ENCODE results near the gene FBXL19. TPM values are rescaled to one million over a fixed set of nuclear protein-coding genes. Genes with fewer than 3 reads are reported as not detected.

FBXL19 gene
- total RNA-seq, 2 donors from 2014 or later, result 8.6 to 21.1 TPM

GRCh38 chr16:30892670-30893416 lies 30.5 kb upstream of the FBXL19 start:
- Histone ChIP-seq H3K36me3 (replicated peaks in 1 of 2; ENCODE audit: insufficient read depth in 1 of 2, low read depth in 2 of 2) (no peaks in the 10 kb centered on the region), H3K9me3 (no peaks in the 10 kb centered on the region), H3K27me3 (no peaks in the 10 kb centered on the region), H3K27ac (peak overlapping the region; percentile 91 to 96 (median 94)), H3K4me1 (peaks cover 43% of the 10 kb centered on the region), H3K4me3 (peak overlapping the region in 1 of 2 donors; percentile 51)
- DNase-seq (no peak), ATAC-seq (no peak)
- intact Hi-C loops (cut with DNase I), result no loop called here
- TF ChIP-seq CTCF (IDR thresholded peaks at IDR 0.05), result no peak
- no peak for TF ChIP-seq POLR2A (IDR thresholded peaks at IDR 0.05)
- 40 to 53% methylated on average over 1 to 18 of the region's 20 CpGs for WGBS, 2 donors

- peak in 2 of 4 donors; percentile 22 to 31 for DNase-seq
Observed at GRCh38 chr16:30893417-30893743, 30.0 kb upstream of the FBXL19 start.

GRCh38 chr16:30893744-30894539 lies 29.4 kb upstream of the FBXL19 start, which contains the start of gene BCL7C:
TSS of gene BCL7C (minus strand) at chr16:30894077. CDS start at chr16:30893944, 133 bp downstream.
- peak within 1 kb of the TSS; percentile 51 to 57 for H3K4me3 ChIP-seq
- peaks cover 43% of the 10 kb centered on the region for H3K4me1 ChIP-seq
- ATAC-seq (peak; percentile 86), DNase-seq (peak; percentile 92 to 95 (median 93))
- H3K36me3 ChIP-seq (replicated peaks in 1 of 2; ENCODE audit: insufficient read depth in 1 of 2, low read depth in 2 of 2), result no peaks in the 10 kb centered on the region
- H3K27ac ChIP-seq, result peak within 1 kb of the TSS; percentile 91 to 96 (median 94)
- TF ChIP-seq CTCF (IDR thresholded peaks at IDR 0.05), result peak; percentile 29 to 68 (median 51)
- TF ChIP-seq POLR2A (IDR thresholded peaks at IDR 0.05), result peak in 2 of 3 donors; percentile 50
- WGBS, 2 donors, result 0% methylated on average over 89 of the region's 97 CpGs; no CpG with 5 or more reads in 1 of the 2 donors
- H3K9me3 ChIP-seq, result no peaks in the 10 kb centered on the region
- intact Hi-C loops (cut with DNase I), result no loop called here
- H3K27me3 ChIP-seq, result no peaks in the 10 kb centered on the region

More at GRCh38 chr16:30893417-30893743, 30.0 kb upstream of the FBXL19 start:
- Histone ChIP-seq H3K27ac (peak overlapping the region; percentile 91 to 96 (median 94)), H3K4me1 (peaks cover 43% of the 10 kb centered on the region), H3K4me3 (peak overlapping the region; percentile 51 to 57), H3K27me3 (no peaks in the 10 kb centered on the region), H3K9me3 (no peaks in the 10 kb centered on the region), H3K36me3 (replicated peaks in 1 of 2; ENCODE audit: insufficient read depth in 1 of 2, low read depth in 2 of 2) (no peaks in the 10 kb centered on the region)
- TF ChIP-seq POLR2A (IDR thresholded peaks at IDR 0.05) (no peak), CTCF (IDR thresholded peaks at IDR 0.05) (no peak)
- no peak for ATAC-seq
- WGBS, 2 donors, result 3 to 17% methylated on average over 2 to 11 of the region's 11 CpGs
- intact Hi-C loops (cut with DNase I), result no loop called here

GRCh38 chr16:30894540-30895368 lies 28.6 kb upstream of the FBXL19 start:
- ATAC-seq (no peak), DNase-seq (no peak)
- 35 to 38% methylated on average over 14 to 16 of the region's 16 CpGs for WGBS, 2 donors
- intact Hi-C loops (cut with DNase I), result no loop called here
- TF ChIP-seq POLR2A (IDR thresholded peaks at IDR 0.05), result no peak
- TF ChIP-seq CTCF (IDR thresholded peaks at IDR 0.05), result no peak
- Histone ChIP-seq H3K4me1 (peaks cover 43% of the 10 kb centered on the region), H3K27ac (peak overlapping the region; percentile 91 to 96 (median 95)), H3K9me3 (no peaks in the 10 kb centered on the region), H3K36me3 (replicated peaks in 1 of 2; ENCODE audit: insufficient read depth in 1 of 2, low read depth in 2 of 2) (no peaks in the 10 kb centered on the region), H3K4me3 (no peak overlapping the region), H3K27me3 (no peaks in the 10 kb centered on the region)

Data from body of pancreas (tissue), 4 donors.